Central memory CD4-positive, alpha-beta T cell (primary cell): ENCODE measurements around the gene CENPP.

ENCODE experiments used
- DNase-seq: peaks from one replicate; pipeline ENCODE4 v3.0.0; 2022
- total RNA-seq, 3 experiments: gene quantifications; one replicate each; lab custom pipeline; 2026; lab: John Stamatoyannopoulos, UW

CENPP gene
- total RNA-seq: 2.3 to 8.8 (median 5.4) reads per million in 3 experiments

DNA sequence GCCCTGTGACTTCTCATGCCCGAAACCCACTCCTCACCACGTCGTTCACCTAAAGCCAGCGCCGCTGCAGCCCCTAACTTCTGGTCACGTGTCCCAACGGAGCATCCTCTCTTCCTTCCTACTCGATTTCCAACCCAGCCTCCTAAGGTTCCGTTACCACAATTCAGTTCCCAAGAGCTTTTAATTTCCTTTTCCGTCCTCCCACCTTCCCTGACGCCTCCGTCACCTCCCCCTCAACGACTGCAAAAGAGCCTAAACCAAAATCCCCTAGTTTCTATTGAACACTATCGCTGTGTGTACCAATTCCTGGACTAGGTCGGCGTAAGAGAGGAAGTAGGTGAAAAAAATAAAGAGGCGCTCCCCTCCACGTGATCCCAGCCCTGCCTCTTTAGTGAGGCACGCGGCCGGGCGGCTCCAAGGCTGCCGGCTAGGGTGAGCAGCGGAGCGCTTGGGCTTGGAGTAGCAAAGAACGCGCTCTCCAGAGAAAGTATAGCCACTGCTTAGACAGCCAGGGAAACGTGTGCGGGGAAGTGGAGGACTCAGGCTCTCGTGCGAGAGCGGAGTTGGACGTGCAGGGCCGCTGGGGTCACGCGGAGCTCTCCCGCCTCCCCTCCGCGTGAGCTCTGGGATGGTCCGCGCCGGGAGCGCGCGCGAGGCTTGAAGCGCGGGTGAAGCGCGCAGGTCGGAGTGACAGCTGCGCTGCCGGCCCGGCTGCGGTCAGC, at the start of gene CENPP, which contains the start of gene NOL8:
TSS of gene CENPP (plus strand) at position 685 of the 722 bp plus-strand sequence.
TSS of gene NOL8 (minus strand) at position 82 of the 722 bp plus-strand sequence. CDS start 1,189 bp downstream, outside the sequence.
- peak; percentile 87 for DNase-seq

DNA sequence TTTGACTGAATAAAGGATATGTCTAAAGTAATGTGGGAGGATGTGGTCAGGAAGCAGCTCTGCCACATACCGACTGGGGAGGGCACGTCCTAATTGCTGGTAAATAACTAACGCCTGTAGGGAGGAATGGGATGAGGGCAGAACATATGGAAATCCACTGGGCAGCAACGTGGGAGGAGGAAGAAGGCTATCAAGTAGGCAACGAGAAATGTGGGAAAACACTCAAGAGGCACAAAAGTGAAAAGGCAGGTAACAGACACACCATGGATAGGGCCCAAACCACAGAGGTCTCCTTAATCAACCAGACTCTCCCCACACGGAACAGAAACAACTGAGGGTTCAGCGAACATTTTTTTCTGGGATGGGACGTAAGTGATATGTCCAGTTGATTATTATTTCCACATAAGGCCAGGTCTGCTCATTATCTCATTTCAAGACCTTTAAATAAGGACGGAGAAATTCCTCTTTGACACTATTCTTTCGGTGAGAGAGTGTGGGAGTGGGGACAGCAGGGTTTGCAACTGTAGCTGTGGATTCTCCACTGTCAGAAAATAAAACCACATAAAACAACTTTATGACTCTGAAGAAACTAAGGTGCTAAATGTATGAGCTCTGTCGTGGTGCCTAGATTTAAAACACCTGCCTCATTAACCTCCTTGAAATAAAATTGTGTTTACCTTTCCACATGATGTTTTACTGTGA, 49.3 kb upstream of the CENPP start:
- peak; percentile 5 for DNase-seq

GRCh38 chr9:92278110-92278509, 47.6 kb upstream of the CENPP start:
- no peak for DNase-seq

DNA sequence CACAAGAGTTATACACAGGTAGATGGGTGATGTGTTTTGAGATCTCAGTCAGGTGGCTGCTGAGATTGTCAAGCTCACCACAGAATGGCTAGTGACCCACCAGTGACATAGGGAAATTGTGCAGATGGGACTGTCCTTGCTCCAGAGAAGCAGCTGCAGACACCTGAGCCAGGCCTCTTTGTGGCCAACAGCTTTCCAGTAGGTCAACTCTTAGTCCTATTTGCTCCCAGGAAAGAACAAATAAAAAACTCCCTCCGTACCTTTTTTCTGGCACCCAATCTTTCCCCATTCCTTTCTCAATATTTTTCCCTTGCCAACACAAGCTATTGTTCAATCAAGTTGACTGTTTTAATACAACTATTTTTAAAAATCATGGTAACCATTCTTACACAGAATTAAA, 46.5 kb upstream of the CENPP start:
- DNase-seq: no peak

- DNase-seq: no peak
Measured at GRCh38 chr9:92289708-92290390, 35.9 kb upstream of the CENPP start.

DNA sequence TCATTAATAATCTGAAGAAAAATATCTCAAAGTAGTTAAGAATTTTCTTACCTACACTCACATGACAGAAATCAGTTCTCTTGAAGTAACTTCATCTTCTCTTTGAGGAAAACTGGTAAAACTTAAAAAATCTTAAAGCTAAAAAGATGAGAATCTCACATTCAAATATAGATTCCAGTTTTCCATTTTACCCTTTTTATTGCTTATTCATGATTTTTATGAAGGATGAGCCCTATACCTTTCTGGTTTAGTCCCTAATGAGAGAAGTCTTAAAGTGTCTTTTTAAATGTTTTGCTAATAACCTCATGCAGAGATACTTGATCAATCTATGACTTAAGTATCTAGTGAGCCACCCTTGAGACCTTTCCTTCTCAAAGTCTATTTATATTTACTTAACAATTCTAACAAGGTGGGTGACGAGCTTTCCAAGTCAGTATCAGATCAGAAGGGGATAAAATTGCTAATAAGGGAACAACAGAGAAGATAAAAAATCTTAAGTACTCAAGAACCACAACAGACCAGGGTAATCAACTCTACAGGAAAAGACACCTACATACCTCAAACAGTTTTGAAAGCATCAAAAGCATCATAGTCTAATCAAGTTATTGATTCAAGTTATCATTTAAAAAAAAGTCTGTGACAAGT, 34.8 kb upstream of the CENPP start:
- no peak for DNase-seq

DNA sequence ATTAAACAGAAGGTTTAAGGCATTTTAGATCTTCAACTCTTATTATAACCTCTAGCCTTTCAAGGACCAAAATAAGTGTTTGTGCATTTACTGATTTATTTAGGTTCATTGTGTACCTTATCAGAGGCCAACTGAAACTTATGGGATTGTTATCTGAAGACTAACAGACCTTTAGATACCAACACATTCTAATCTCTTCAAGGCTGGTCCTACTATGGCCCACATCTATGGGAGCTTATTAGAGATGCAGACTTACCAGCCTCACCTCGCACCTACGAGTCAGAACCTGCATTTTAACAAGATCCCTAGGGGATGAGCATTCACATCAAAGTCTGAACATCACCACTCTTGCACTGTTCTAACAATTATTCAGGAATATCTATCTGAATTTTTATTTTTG, 34.2 kb upstream of the CENPP start:
- DNase-seq: no peak

- no peak for DNase-seq
Measured at GRCh38 chr9:92292338-92293074, 33.2 kb upstream of the CENPP start.

DNA sequence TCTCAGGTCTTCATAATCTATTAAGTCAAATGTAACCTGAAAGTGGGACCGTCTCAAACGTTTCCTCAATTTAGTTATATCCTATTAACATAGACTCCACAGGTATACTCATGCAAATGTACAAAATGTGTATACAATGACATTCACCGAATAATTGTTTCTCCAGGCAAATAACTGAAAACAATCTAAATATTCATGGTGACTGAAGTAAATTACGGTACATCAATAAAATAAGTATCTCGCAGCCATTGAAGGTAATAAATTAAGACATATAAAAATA, 32.7 kb upstream of the CENPP start:
- DNase-seq: no peak

DNA sequence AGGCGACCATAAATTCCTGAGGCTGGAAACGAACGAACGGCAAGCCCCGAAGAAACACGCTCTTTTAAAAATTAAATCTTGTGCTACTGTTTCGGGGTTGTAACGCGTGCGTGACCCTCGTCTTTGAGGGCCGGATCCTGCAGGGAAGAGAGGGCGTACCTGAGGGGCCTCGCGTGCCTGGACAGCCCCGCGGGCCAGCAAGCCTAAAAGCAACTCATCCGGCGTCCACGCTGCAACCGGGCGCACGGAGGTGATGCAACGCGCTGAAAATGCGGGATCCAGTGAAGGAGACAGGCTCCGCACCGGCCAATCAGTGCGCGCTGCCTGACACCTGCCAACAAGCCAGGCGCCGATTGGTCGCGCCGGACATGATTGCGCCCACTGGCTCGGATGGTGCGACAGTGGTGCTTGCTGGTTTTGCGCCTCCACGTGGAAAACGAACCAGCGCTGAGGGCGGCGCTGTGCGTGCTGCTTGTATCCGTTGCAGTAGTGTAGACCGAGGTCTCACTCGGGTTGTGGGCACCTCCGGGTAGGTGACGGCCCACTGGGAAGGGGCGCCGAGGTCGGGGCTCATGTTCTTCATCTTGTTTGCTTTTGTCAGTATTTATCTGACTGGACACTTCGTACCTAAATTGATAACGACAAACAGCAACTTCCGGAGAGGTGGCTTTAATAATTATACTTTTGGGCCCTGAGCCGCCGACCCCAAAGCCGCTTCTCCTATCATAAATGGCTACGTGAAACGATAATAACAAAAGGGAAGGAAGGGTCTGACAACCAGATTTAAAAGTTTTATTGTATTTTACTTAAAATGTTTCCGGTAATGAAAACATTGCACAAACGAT, 32.1 kb upstream of the CENPP start, which contains the start of gene IARS1:
TSS of gene IARS1 (minus strand) at position 246 of the 845 bp plus-strand sequence. CDS start 4,278 bp downstream, outside the sequence.
- DNase-seq: peak; percentile 99

GRCh38 chr9:92294297-92294676, 31.5 kb upstream of the CENPP start:
- DNase-seq: no peak

GRCh38 chr9:92295240-92295790, 30.4 kb upstream of the CENPP start:
- no peak for DNase-seq

DNA sequence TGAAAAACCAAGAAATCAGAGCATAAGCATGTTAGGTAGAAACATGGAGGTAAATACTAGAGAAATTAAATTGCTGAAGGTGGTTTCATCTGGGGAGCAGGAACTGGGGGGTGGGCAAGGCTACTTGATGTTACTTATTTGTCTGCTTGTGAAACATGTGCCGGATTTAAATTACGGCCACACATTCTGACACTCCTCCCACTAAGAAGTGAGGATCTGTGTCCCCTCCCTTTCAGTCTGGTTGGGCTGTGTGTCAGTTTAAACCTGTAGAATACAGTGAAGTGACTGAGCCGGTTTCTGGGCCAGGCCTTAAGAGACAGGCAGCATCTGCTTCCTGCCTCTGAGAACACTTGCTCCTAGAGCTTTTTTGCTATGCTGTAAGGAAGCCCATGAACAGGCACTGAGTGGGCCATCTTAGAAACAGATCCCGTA, 29.9 kb upstream of the CENPP start:
- no peak for DNase-seq

DNA sequence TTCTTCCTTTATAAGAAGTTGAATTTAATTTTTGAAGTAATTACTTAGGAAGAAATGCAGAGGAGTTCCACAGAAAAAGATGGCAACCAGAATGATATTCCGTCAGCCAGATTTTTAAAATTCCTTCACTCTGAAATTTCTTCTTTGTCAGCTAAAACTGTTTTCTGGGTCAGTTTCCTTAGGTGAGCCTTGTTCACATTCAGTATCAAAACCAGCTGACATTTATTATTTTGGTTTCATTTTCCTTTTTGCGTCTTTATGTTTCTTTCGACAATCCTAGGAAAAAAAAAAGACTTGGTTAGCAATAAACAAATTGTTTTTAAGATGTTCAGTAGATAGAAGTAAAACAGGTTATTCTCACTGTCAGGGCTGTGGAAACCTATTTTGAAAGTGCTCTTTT, 28.1 kb upstream of the CENPP start:
- peak; percentile 20 for DNase-seq

DNA sequence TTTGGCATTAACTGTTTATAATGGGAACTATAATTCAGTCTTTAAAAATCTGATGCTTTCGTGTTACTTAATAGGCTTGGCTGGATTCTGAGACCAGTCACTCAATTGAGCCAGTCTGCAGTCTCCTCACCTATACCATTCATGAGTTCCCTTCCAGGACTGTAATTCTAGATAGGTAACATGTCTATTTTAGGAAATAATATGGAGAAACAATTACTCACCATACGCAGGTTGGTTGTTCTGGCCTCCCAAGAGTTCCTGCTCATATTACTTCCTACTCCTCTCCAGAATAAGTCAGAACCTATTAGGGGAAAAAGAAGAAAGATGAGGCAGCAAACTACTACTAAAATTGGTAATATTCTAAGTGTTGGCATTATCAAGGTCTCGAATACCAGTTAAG, 27.7 kb upstream of the CENPP start:
- DNase-seq: no peak

DNA sequence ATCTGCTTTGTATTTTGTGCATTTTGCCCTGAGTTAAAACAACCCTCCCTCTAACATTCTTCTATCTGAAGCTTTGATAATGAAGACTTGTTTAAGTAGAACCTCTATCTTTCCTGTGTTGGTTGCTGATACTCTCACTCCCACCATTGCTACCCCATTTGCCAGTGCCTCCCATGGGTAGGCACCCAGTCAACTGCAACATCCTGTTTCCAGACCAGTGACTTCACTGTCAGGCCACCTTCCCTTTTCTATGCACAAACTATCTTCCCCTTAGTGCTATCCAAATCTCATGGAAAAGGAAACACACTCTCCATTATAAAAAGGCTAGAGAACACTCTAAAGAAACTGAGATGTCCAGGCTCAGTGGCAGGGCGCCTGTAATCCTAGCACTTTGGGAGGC, 26.6 kb upstream of the CENPP start:
- no peak for DNase-seq

- DNase-seq: no peak
Measured at GRCh38 chr9:92300936-92301335, 24.8 kb upstream of the CENPP start.

- DNase-seq: no peak
Measured at GRCh38 chr9:92308893-92309292, 16.9 kb upstream of the CENPP start.

DNA sequence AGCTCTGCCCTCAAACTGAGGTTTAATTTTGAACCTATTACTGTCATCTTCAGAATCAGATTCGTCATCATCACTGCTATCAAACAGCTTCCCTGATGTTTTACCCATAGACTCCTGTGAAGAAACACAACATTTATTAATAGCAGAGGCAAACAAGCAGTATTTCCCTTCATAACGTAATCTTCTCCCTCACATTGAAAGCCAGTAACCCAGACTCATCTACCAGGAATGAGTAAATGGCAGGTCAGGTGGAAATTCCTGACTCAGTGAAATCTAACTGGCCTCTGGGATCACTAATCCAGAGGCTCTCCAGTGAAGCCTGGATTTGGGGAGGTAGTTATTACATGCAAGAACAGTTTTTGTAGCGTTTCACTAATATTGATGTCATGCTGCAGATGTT, 15.2 kb upstream of the CENPP start:
- DNase-seq: no peak

DNA sequence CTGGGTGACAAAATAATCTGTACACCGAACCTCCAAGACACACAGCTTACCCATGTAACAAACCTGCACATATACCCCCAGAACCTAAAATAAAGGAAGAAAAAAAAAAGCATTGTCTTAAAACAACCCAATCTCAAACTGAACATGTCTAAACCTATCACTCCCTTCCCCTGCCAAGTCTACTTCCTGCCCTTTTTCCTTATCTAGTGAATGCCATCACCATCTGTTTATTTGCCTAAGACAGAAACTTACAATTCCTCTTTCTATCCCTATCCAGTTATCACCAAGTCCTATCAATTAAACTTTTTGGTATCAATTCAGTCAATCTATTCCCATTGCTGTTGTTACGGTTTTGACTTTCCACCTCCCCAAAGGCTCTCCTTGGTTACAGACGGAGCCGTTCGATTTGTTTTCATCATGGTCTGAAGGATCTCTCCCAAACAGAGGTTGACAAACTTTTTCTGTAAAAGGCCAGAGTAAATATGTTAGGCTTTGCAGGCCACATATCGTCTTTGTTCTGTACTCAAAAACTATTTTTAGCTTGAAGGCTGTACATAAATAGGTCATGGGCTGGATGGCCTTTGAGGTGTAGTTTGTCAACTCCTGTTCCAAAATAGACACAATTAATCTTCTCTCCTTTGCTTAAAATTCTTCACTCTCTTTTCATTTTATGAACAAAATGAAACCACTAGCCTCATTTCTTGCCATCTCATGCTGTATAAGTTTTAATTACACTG, 12.7 kb upstream of the CENPP start:
- DNase-seq: no peak

- DNase-seq: no peak
Measured at GRCh38 chr9:92313624-92314012, 12.1 kb upstream of the CENPP start.
